Tibial nerve (tissue), 4 donors: ENCODE measurements around the gene LHX1.

Experiments used
- EP300 ChIP-seq, 2 donors: sonication (generic); formaldehyde crosslinking; IDR thresholded peaks; one replicate each; pipeline ENCODE4 v1.6.1; 2017; ENCODE audit warnings: antibody characterized with exemption in 2 of 2, mild to moderate bottlenecking in 1 of 2
- POLR2A ChIP-seq, 2 donors: fragments of 450-650 bp; IDR thresholded peaks; one replicate each; pipeline ENCODE4 v1.6.1; 2017; ENCODE audit warnings: antibody characterized with exemption in 2 of 2, mild to moderate bottlenecking in 2 of 2, moderate library complexity in 2 of 2
- TF ChIP-seq, protein P1 (sequence below), 5 experiments: fragments of 200-600 bp in 3 of 5; fragments of 450-650 bp in 2 of 5; sonication (generic) in 3 of 5; IDR thresholded peaks; one replicate each; pipeline ENCODE4 v1.5.1; 2016 to 2019; ENCODE audit warnings: antibody characterized with exemption in 5 of 5, mild to moderate bottlenecking in 3 of 5, moderate library complexity in 2 of 5

DNA sequence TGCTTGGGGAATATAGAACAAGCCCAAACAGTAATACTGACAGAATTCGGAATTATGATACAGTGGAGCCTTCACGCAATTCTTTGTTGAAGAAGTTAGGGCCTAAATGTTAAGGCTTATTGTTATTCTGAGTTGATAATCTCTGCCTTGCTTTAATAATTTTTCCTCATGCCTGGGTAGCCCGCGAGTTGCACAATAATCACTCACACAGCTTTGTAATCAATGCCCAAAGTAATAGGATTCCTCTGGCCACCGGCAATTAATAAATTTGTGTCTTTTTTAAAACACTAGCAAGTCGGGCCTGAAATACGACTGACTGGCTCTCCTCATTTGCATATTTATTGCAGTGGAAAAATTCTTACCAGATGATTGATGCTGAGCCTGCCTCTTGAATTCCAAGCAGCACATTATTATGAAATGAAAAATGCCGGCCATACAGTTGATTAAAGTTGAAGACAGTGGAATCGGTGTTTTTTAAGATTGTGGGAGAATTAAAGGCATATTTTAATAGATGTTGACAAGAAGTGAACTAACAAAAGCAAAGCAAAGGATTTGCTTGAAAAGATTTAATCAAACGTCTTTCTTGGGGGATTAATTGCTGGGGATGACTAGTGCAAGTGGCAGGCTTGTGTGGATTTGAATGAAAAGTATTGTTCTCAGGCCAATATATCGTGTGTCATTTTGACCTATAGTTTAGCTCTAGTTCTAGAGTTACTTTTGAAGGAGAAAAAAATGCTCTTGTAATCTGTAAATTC lies 41.7 kb downstream of the LHX1 start:
- TF ChIP-seq, protein P1, sequence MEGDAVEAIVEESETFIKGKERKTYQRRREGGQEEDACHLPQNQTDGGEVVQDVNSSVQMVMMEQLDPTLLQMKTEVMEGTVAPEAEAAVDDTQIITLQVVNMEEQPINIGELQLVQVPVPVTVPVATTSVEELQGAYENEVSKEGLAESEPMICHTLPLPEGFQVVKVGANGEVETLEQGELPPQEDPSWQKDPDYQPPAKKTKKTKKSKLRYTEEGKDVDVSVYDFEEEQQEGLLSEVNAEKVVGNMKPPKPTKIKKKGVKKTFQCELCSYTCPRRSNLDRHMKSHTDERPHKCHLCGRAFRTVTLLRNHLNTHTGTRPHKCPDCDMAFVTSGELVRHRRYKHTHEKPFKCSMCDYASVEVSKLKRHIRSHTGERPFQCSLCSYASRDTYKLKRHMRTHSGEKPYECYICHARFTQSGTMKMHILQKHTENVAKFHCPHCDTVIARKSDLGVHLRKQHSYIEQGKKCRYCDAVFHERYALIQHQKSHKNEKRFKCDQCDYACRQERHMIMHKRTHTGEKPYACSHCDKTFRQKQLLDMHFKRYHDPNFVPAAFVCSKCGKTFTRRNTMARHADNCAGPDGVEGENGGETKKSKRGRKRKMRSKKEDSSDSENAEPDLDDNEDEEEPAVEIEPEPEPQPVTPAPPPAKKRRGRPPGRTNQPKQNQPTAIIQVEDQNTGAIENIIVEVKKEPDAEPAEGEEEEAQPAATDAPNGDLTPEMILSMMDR (IDR thresholded peaks at IDR 0.05), result no peak
- TF ChIP-seq EP300 (IDR thresholded peaks at IDR 0.05), result no peak
- no peak for TF ChIP-seq POLR2A (IDR thresholded peaks at IDR 0.05)
